ENCODE results near the gene SHE.

GRCh38 chr1:154469844-154470560, 32.2 kb downstream of the SHE start:
- TF ChIP-seq CTCF (IDR thresholded peaks at IDR 0.05 in 4 of 5, conservative IDR thresholded peaks at IDR 0.05 in 1 of 5) = no peak
- no peak for TF ChIP-seq POLR2A (IDR thresholded peaks at IDR 0.05)

Data from gastrocnemius medialis (tissue), 4 donors.